Measurements from ENCODE around the gene KCNK10. TPM values are rescaled to one million over a fixed set of nuclear protein-coding genes. Genes with fewer than 3 reads are reported as not detected.

KCNK10 gene
- total RNA-seq, 1 donor: not detected

DNA sequence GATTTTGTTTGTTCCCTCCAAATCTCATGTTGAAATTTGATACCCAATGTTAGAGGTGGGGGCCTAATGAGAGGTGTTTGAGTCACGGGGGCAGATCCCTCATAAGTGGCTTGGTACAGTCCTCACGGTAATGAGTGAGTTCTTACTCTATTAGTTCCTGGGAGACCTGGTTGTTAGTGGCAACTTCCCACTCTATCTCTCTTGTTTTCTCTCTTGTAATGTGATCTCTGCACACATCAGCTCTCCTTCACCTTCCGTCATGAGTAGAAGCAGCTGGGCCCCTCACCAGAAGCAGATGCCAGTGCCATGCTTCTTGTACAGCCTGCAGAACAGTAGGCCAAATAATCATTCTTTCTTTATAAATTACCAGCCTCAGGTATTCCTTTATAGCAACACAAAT is 29.6 kb upstream of the KCNK10 start:
- DNase-seq (ENCODE audit: low read depth): no peak
- TF ChIP-seq, protein P1, sequence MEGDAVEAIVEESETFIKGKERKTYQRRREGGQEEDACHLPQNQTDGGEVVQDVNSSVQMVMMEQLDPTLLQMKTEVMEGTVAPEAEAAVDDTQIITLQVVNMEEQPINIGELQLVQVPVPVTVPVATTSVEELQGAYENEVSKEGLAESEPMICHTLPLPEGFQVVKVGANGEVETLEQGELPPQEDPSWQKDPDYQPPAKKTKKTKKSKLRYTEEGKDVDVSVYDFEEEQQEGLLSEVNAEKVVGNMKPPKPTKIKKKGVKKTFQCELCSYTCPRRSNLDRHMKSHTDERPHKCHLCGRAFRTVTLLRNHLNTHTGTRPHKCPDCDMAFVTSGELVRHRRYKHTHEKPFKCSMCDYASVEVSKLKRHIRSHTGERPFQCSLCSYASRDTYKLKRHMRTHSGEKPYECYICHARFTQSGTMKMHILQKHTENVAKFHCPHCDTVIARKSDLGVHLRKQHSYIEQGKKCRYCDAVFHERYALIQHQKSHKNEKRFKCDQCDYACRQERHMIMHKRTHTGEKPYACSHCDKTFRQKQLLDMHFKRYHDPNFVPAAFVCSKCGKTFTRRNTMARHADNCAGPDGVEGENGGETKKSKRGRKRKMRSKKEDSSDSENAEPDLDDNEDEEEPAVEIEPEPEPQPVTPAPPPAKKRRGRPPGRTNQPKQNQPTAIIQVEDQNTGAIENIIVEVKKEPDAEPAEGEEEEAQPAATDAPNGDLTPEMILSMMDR (IDR thresholded peaks at IDR 0.05; ENCODE audit: insufficient read depth, low read length): no peak
- no peak overlapping the region for H3K4me3 ChIP-seq (ENCODE audit: low read depth, low read length)

DNA sequence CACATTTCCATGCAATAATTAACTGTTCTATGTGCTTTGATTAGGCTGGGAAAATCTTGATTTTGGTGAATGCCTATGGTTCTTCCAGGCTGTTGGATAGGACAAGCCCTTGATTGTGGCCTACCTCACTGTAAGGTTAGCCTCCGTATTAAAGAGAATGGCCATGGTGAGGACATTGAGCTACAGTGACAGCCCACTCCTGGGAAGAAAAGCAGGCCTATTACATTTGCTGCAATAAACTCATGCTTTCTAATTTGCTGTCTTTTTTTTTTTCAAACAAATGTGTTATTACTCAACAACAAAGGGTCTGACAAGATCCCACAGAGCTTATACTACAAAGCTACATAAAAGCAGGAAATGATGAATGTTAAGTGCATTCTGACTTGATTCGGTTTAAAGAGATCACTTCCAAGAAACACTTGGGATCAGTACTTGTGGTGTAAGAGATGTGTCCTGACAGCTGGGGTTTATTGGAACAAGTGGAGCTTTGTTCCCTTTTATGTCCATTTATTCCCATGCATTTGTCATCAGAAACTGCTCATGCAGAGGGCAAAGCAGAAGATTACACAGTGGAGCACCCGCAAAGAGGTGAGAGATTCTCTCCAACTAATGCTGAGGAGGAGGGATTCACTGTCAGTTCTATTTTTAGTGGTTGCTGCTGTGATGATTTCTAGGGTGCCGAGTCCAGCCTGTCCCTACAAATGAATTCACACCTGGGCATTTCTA is 29.1 kb upstream of the KCNK10 start:
- TF ChIP-seq, protein P1 (IDR thresholded peaks at IDR 0.05; ENCODE audit: insufficient read depth, low read length): no peak
- H3K4me3 ChIP-seq (ENCODE audit: low read depth, low read length): no peak overlapping the region
- peak; percentile 2 for DNase-seq (ENCODE audit: low read depth)

DNA sequence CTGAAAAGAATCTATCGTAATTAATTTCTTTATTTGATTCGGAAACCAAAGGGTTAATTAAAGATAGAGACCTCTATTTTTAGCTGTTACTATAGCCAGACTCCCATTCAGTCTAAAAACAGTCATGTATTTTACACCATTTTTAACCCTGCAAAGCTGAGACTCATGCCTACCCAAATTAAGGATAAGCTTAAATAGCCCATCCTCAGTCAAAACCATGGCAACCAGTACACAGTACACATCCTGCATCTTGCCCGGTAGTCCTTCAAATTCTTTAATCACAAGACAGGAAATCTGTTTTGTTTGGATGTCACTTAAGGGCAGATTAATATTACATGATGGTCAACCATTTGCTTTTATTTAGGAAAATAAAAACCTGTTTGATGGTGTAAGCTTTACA is 25.5 kb upstream of the KCNK10 start:
- no peak overlapping the region for H3K4me3 ChIP-seq (ENCODE audit: low read depth, low read length)
- TF ChIP-seq, protein P1 (IDR thresholded peaks at IDR 0.05; ENCODE audit: insufficient read depth, low read length): no peak
- DNase-seq (ENCODE audit: low read depth): no peak

DNA sequence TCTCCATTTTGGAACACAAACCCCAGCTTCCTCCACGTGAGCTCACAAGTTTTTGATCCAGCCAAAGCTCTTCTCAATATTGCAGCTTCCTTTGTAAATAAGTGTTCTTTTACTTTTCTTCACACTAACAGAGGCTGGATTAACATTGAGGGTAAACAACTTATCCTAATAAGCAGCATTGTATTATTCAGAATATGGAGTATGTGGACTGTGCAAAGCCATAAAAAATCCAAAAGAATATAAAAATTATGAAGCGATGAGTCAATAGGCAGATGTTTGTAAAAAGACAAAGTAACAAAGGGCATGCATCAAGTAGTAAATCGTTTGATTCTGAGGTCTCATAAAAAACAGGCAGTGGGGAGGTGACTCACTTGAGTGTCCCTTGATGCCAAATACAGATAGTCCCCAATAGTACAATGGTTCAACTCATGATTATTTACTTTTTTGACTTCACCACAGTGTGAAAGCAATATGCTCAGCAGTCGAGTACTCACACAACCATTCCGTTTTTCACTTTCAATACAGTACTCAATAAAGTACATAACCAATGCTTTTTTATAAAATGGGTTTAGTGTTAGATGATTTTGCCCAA is 23.1 kb upstream of the KCNK10 start:
- no peak for DNase-seq (ENCODE audit: low read depth)
- no peak overlapping the region for H3K4me3 ChIP-seq (ENCODE audit: low read depth, low read length)
- TF ChIP-seq, protein P1 (IDR thresholded peaks at IDR 0.05; ENCODE audit: insufficient read depth, low read length): no peak

DNA sequence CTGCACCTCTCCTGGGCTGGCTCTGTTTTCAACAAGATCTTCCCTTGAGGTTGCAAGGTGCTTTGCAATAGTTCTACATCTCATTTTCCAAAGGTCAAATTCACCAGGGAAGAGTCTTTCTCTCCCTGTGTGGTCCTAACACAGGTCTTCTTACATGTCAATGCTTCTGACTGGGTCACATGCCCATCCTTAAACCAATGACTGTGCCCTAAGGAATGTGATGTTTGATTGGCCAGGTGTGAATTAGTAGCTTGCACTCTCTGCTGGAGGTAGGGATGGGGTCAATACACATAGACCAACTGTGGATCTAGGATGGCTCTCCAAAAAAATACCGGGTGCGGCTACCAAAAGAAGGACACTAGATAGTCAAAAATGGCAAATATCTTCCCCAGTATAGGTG is 19.9 kb upstream of the KCNK10 start:
- no peak overlapping the region for H3K4me3 ChIP-seq (ENCODE audit: low read depth, low read length)
- TF ChIP-seq, protein P1 (IDR thresholded peaks at IDR 0.05; ENCODE audit: insufficient read depth, low read length): no peak
- no peak for DNase-seq (ENCODE audit: low read depth)

DNA sequence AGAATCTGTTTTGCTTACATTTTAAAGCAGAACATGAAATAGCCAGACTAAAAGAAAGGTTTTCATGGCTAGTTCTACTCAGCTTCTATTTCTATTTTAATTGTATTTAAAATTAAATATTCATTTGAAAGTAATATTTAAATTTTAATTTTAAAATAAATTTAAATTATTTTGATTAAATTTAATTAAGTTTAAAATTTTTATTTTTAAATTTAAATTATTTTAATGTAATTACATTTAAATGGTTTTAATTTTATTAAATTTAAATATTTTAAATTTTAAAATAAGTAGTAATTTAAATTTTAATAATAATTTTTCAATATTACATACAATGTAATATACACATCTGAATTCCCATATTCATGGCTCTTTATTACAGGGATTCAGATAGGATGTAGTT is 17.3 kb upstream of the KCNK10 start:
- DNase-seq (ENCODE audit: low read depth): no peak
- TF ChIP-seq, protein P1 (IDR thresholded peaks at IDR 0.05; ENCODE audit: insufficient read depth, low read length): no peak
- no peak overlapping the region for H3K4me3 ChIP-seq (ENCODE audit: low read depth, low read length)
